Inflammatory macrophage (primary cell): Measurements from ENCODE around the gene CHRM5.

ENCODE experiments used
- DNase-seq, 2 donors: peaks; one replicate each; pipeline ENCODE4 v3.0.0-alpha.2; 2020 to 2022
- total RNA-seq, 18 experiments: gene quantifications; one replicate each; lab custom pipeline; 2026; ENCODE audit warnings: mixed read lengths in 6 of 18, inconsistent platforms in 2 of 18; lab: John Stamatoyannopoulos, UW

CHRM5 gene
- 0 to 0.13 (median 0.04) reads per million in 18 experiments for total RNA-seq

GRCh38 chr15:33968224-33968623 lies at the start of gene CHRM5:
Gene CHRM5 (plus strand): TSS chr15:33968497. CDS start chr15:34062718, 94,221 bp downstream.
- DNase-seq, result no peak

GRCh38 chr15:33923446-33923845 lies 44.9 kb upstream of the CHRM5 start:
- DNase-seq, result no peak

DNA sequence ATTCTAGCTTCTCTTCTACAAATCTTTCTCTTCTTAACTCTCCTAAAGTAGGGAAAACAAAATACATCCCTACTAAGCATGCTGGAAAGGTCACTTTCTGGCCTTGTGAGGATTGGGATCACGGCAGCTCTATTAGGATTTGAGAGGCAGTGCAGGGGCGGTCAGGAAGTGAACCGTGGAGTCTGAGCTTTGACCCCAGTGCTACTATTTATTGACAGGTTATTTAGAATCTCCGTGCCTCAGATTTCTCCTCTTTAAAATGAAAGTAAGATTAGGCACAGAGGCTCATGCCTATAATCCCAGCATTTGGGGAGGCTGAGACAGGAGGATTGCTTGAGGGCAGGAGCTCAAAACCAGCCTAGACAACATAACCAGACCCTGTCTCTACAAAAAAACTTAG lies 42.0 kb upstream of the CHRM5 start:
- DNase-seq, result no peak

- DNase-seq, result no peak
These were observed 35.6 kb upstream of the CHRM5 start for GRCh38 chr15:33932734-33933133.

DNA sequence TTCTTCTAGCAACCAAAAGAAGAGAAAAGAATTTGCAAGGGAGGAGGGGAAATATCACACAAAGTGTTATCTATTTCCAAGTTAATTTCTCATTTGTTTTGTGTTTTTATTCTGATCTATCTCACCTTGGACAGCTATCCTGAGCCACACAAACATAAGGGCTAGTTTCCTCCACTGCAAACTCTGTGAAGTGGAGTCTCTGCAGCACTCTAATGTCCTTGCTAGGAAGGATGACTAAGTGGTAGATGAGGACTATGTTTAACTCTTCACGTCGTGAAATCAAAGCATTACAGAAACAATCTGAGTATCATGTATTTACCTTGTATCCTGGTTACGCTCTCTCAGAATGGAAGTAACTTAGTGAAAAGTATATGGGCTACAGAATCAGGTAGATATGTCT lies 33.9 kb upstream of the CHRM5 start:
- DNase-seq, result no peak

DNA sequence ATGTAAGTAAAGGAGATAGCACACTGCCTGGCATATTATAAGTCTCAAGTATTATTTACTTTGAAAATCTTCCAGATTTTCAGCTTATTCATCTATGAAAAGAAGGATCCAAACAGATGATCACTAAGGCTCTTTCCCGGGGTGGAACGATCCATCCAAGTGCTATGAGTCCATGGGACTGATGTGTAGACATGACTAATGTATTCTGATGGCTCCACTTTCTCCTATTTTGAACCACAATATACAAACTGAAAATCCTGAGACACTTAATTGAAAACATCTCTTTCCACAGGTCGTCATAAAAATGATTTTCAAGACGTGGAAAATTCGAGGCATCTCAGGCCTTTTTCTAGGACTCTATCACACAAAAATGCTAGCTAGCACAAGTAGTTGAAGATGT lies 33.4 kb upstream of the CHRM5 start:
- no peak for DNase-seq

DNA sequence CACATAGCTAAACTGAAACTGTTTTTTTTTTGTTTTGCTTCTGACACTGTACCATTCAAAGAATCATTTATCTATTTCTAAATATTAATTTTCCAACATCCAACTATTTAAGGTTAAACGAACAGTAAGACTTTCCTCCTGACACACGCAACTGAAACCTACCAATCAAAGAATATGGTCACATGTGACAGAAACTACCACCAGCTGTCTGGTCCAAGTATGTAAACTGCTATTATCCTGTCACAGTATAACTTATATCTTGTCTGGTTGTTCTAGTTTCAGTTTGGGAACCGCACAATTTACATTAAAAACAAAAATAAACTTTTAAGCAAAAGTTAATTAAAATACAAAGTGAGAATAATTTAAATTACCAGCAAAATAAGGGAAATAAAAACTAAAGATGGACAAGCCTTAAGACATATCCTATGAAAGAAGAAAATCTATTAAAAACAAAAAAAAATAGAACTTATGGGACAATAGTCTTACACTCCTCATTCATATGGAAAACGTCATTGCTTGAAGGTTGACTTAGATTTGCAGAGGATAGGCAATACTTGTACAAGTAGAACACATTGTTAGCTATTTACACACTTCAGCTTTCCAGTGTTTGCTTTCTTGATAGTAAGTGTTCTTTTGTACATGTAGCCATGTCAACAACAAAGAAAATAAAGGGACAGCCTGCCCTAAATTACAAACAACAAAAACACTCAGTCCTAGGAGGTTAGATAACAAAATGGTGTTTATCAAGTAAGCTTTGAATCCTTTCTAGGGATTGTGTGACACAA lies 26.8 kb upstream of the CHRM5 start:
- no peak for DNase-seq

GRCh38 chr15:33946152-33946551 lies 22.1 kb upstream of the CHRM5 start:
- no peak for DNase-seq

DNA sequence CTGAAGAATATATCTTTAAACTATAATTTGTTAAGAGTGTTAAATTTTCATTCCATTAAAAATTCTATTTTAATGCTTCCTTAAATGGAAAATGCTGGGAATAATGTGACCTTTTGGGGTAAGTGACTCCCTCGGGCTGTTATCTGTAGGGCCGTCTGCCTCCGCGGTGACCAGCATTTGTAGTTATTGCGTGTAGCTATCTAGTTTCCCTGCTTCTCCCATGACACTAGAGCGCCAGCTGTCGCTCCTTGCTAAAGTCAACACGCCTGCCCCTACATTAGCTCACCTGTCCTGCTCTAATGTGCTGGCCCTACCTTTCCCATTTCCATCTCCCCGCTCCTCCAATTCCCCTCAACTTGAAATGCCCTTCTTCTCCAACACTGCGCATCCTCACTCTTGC lies 12.4 kb upstream of the CHRM5 start:
- no peak for DNase-seq

DNA sequence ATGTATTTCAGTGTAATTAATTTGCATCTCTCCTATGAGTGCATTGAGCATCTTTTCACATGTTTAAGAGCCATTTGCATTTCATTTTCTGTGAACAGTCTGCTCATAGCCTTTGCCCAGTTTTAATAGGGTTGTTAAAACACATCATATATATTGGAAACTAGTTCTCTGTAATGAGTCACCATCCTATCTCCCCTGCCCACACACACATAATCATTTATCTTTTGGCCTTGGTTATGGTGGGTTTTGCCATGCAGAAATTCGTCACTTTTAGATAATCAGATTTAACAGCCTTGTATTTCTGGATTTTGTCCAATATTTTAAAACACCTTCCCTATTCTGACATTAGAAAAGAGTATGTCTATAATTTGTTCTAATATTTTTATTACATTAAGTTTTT lies 11.9 kb upstream of the CHRM5 start:
- no peak for DNase-seq

GRCh38 chr15:33959844-33960548 lies 8.3 kb upstream of the CHRM5 start:
- DNase-seq, result peak; percentile 27 to 65

DNA sequence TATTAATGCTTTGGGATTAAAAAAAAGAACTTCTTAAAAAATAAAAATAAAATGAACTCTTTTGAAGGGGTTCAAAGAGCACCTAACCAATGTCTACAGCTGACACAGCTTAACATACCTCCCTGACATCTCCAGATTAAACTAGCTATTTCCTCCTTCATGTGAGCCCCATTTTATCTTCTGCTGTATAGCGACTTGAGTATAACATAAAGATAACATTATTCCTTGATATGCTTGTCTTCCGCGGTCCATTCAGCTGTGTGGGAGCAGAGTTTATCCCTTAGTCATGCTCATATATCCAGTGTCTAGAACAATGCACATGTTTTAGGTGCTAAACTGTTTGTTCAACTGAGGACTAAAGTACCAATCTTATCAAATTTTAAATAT lies 7.8 kb upstream of the CHRM5 start:
- no peak for DNase-seq

DNA sequence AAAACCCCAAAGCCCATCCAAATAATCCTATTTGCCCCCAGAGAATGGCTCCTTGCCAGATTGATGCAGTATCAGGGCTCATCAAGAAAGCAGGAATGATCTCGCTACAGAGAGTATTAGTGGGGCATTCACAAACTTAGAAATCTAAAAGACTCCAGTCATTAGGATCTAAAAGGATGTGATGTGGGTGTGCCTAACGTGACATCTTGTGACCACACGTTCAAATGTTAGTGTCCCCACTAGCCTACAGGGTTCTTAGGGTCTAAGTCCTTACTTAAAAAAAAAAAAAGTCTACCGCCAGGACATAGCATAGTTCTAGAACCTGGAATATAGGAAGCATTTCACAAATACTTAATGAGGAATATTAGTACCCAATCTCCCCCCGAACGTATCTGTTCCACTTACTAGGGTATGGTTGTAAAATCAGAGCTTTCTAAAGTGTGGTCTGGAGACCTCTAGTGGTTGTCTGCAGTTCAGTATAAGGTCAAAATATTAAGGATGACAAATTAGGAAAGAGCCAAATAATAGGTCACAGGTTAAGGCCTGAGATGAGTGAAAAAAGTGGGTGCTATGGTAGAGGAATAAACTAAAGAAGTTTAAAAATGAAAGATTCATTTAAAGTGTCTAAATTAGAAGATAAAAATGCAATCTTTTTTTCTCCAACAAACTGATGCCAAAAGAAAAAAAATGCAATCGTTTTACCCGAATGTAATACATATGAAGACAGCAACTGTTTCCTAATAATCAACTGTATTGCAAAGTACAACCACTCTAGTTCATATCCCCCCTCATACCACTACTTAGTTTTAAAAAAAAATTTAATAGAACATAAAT lies 4.2 kb upstream of the CHRM5 start:
- DNase-seq, result peak; percentile 20 to 40

GRCh38 chr15:33964665-33965040 lies 3.6 kb upstream of the CHRM5 start:
- DNase-seq, result no peak

- no peak for DNase-seq
These were observed 524 bp downstream of the CHRM5 start for GRCh38 chr15:33968821-33969220.

DNA sequence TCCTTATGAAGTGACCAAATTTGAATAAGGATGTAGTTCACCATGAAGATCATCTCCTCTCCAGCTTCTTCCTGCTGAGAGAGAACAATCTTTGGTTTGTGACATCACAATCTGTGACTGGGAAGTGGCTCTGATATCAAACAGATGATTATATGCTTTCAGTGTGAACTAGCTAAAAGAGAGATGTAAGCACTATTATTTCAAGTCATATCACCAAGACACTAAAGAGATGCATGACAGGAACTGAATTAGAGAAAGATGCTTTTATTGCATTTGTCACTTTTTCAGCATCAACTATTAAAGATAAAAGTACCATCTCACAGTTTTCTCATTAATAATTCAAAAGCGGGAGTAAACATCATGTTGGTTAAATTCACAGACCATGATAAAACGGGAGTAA lies 3.5 kb downstream of the CHRM5 start:
- DNase-seq, result no peak

- DNase-seq, result no peak
These were observed 6.8 kb downstream of the CHRM5 start for GRCh38 chr15:33975022-33975565.

- no peak for DNase-seq
These were observed 11.9 kb downstream of the CHRM5 start for GRCh38 chr15:33980159-33980558.

- DNase-seq, result no peak
These were observed 14.2 kb downstream of the CHRM5 start for GRCh38 chr15:33982516-33982915.

DNA sequence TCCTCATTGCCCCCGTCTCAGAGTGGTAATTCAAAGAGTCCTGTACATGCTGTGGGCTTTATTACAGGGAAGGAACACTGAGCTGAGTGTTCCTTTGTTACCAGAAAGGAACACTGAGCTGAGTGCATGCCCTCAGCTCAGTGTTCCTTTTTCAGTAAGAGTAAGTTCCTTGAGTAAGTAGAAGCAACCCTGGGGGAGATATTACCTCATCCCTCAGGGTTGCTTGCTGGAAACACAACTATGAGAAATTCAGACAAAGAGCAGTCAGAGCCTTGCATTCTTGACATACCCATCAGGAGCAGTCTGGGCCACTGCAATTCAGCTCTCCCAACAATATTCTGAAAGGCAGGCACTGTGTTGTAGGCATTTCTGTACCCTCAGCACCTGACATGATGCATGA lies 17.0 kb downstream of the CHRM5 start:
- peak in 1 of 2 donors; percentile 5 for DNase-seq

DNA sequence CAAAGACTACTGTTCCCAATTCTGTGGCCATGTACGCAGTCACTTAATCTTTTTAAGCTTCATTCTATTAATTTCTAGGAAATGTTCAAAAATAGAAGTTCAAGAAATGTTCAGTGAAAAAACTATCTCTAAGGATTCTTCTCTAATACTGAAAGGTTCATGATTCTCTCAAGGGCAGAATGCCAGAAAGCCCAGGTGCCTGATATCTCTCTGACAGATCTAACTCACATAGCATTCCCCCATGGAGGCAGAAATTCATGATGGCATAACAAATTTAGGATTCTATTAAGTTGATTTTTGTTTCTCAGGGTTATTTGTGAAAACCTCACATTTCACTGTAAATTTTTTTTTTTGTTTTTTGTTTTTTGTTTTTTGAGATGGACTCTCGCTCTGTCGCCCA lies 17.5 kb downstream of the CHRM5 start:
- no peak for DNase-seq

DNA sequence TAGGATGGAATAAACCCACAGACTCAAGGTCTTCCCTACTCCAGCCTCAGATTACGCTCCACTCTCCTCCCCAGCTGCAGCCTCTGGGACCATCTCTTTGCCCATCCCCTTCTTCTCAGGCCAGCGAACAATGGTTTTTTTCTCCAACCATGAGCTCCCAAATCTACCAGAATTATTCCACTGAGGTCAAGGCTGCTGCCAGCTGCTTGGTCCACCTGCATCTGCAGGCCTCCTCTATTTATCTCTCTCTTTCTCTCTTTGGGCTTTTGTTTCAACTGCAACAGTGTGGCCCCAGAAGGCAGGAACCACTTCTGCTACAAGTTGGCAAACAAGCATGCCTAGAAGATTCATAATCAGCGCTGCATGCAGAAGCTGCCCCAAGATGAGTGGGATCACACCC lies 19.1 kb downstream of the CHRM5 start:
- no peak for DNase-seq

- no peak for DNase-seq
These were observed 20.1 kb downstream of the CHRM5 start for GRCh38 chr15:33988384-33988783.
